A673 (cell line): ENCODE results near the gene CUL4A. TPM values are rescaled to one million over a fixed set of nuclear protein-coding genes. Genes with fewer than 3 reads are reported as not detected.

Source experiments
- BruUV-seq: library from RNA; stranded (reverse); fragments of 400-500 nt; replicated peaks from 2 replicates; lab custom pipeline; 2021; lab: Mats Ljungman, UMichigan
- CTCF ChIA-PET: fragments of 300-600 bp; sonication (Branson Sonifier 250); formaldehyde crosslinking; loops from one replicate; lab custom pipeline; 2022; ENCODE audit warnings: antibody characterized with exemption; lab: Charles Lee
- POLR2A ChIA-PET: fragments of 300-600 bp; sonication (Branson Sonifier 250); formaldehyde crosslinking; loops from one replicate; lab custom pipeline; 2022; ENCODE audit warnings: antibody characterized with exemption; ENCODE audit not compliant: low non-redundant PET; lab: Charles Lee
- DNase-seq: peaks from one replicate; pipeline ENCODE4 v3.0.0-alpha.2; 2015; ENCODE audit warnings: low spot score
- H3K27ac ChIP-seq: fragments of 200-600 bp; sonication (generic); 2 replicates; pipeline ENCODE4 v1.5.1; 2016; ENCODE audit warnings: mixed run types, low read depth, mild to moderate bottlenecking, mixed read lengths, antibody characterized with exemption, low read length; ENCODE audit not compliant: poor library complexity, severe bottlenecking
- H3K27me3 ChIP-seq: fragments of 200-600 bp; sonication (generic); replicated peaks from 2 replicates; pipeline ENCODE4 v1.6.1; 2017; ENCODE audit warnings: mixed run types, low read depth, mild to moderate bottlenecking, mixed read lengths, antibody characterized with exemption, low read length; ENCODE audit not compliant: insufficient read depth, poor library complexity
- H3K36me3 ChIP-seq: fragments of 200-600 bp; sonication (generic); 2 replicates; pipeline ENCODE4 v1.6.1; 2016; ENCODE audit warnings: mixed run types, mild to moderate bottlenecking, mixed read lengths, antibody characterized with exemption, low read length; ENCODE audit not compliant: insufficient read depth, poor library complexity, severe bottlenecking
- H3K4me1 ChIP-seq: fragments of 200-600 bp; sonication (generic); 2 replicates; pipeline ENCODE4 v1.6.1; 2017; ENCODE audit warnings: mixed run types, mild to moderate bottlenecking, mixed read lengths, antibody characterized with exemption, low read length; ENCODE audit not compliant: insufficient read depth, poor library complexity, severe bottlenecking
- H3K4me3 ChIP-seq: fragments of 200-600 bp; sonication (generic); 2 replicates; pipeline ENCODE4 v1.5.1; 2016; ENCODE audit warnings: low read depth, mixed run types, mild to moderate bottlenecking, mixed read lengths, low read length; ENCODE audit not compliant: poor library complexity, severe bottlenecking
- H3K9me3 ChIP-seq: fragments of 200-600 bp; sonication (generic); 2 replicates; pipeline ENCODE4 v1.6.1; 2016; ENCODE audit warnings: mixed run types, low read depth, mild to moderate bottlenecking, mixed read lengths, antibody characterized with exemption, low read length; ENCODE audit not compliant: poor library complexity, severe bottlenecking
- CTCF ChIP-seq: fragments of 300-800, 200-600 bp; sonication (generic); conservative IDR thresholded peaks from 2 replicates; pipeline ENCODE4 v1.5.1; 2017; ENCODE audit warnings: low read depth, mild to moderate bottlenecking, antibody characterized with exemption, low read length, moderate library complexity, mixed read lengths
- EZH2 ChIP-seq: fragments of 200-600 bp; sonication (generic); IDR thresholded peaks from 2 replicates; pipeline ENCODE4 v1.6.1; 2017; ENCODE audit warnings: borderline replicate concordance, low read depth, mild to moderate bottlenecking, mixed read lengths, antibody characterized with exemption, low read length; ENCODE audit not compliant: poor library complexity, severe bottlenecking
- intact Hi-C: fragments of 100-400 bp; cut with micrococcal nuclease; formaldehyde crosslinking; loops from one replicate; pipeline ENCODE4 v1.10.0; 2022; ENCODE audit not compliant: unreplicated experiment
- total RNA-seq: library from RNA; stranded (reverse); gene quantifications from 2 replicates; pipeline ENCODE4 v1.2.3, GENCODE V29; 2021

Gene CUL4A
- total RNA-seq, 1 experiment from 2014 or later = 87.5 TPM

- POLR2A ChIA-PET = no interaction called here
- intact Hi-C loops = no loop called here
- CTCF ChIA-PET = no interaction called here
These were observed 39.8 kb upstream of the CUL4A start for GRCh38 chr13:113169277-113170272.

GRCh38 chr13:113170511-113170910 is 38.9 kb upstream of the CUL4A start:
- H3K9me3 ChIP-seq = no peaks in the 10 kb centered on the region
- CTCF ChIA-PET = no interaction called here
- H3K27me3 ChIP-seq = no peaks in the 10 kb centered on the region
- no peak overlapping the region for H3K4me3 ChIP-seq
- TF ChIP-seq EZH2 = no peak
- TF ChIP-seq CTCF = no peak
- no peak overlapping the region for H3K27ac ChIP-seq
- POLR2A ChIA-PET = no interaction called here
- no peaks in the 10 kb centered on the region for H3K4me1 ChIP-seq
- DNase-seq = no peak
- intact Hi-C loops = no loop called here
- BruUV-seq = no TSS peak
- H3K36me3 ChIP-seq = peaks cover 15% of the 10 kb centered on the region

More at GRCh38 chr13:113169277-113170272, 39.8 kb upstream of the CUL4A start:
- no TSS peak for BruUV-seq
- DNase-seq = no peak
- Histone ChIP-seq H3K36me3 (peaks cover 10% of the 10 kb centered on the region), H3K27ac (no peak overlapping the region), H3K27me3 (no peaks in the 10 kb centered on the region), H3K4me3 (no peak overlapping the region), H3K4me1 (no peaks in the 10 kb centered on the region), H3K9me3 (no peaks in the 10 kb centered on the region)
- no peak for TF ChIP-seq EZH2

- no peak for DNase-seq
- H3K36me3 ChIP-seq = peaks cover 18% of the 10 kb centered on the region
- no peak overlapping the region for H3K4me3 ChIP-seq
- H3K4me1 ChIP-seq = no peaks in the 10 kb centered on the region
- intact Hi-C loops = no loop called here
- H3K27ac ChIP-seq = no peak overlapping the region
- ChIA-PET POLR2A (no interaction called here), CTCF (no interaction called here)
- H3K9me3 ChIP-seq = no peaks in the 10 kb centered on the region
- H3K27me3 ChIP-seq = no peaks in the 10 kb centered on the region
- BruUV-seq = no TSS peak
- TF ChIP-seq CTCF (no peak), EZH2 (no peak)
These were observed 37.9 kb upstream of the CUL4A start for GRCh38 chr13:113171250-113172125.
